Effector memory CD4-positive, alpha-beta T cell (primary cell): ENCODE data around the gene ZGPAT.

ENCODE experiments used
- DNase-seq, 3 donors: peaks; one replicate each; pipeline ENCODE4 v3.0.0-alpha.2; 2020
- H3K27ac ChIP-seq: 2 replicates; pipeline ENCODE4 v1.7.0; 2013; ENCODE audit warnings: mild to moderate bottlenecking, low read length, moderate library complexity; ENCODE audit not compliant: insufficient read depth, poor library complexity, severe bottlenecking
- H3K27me3 ChIP-seq: replicated peaks from 2 replicates; pipeline ENCODE4 v1.7.0; 2013; ENCODE audit warnings: mild to moderate bottlenecking, low read length; ENCODE audit not compliant: insufficient read depth, control insufficient read depth, poor library complexity, severe bottlenecking
- H3K36me3 ChIP-seq: 2 replicates; pipeline ENCODE4 v1.7.0; 2013; ENCODE audit warnings: mild to moderate bottlenecking, low read length, moderate library complexity; ENCODE audit not compliant: control insufficient read depth, insufficient read depth
- H3K4me1 ChIP-seq: 2 replicates; pipeline ENCODE4 v1.7.0; 2013; ENCODE audit warnings: low read length, mild to moderate bottlenecking; ENCODE audit not compliant: control insufficient read depth, insufficient read depth, poor library complexity, severe bottlenecking
- H3K4me3 ChIP-seq: 2 replicates; pipeline ENCODE4 v1.7.0; 2013; ENCODE audit warnings: low read length, low read depth, mild to moderate bottlenecking; ENCODE audit not compliant: insufficient read depth, poor library complexity, severe bottlenecking
- H3K9me3 ChIP-seq: 2 replicates; pipeline ENCODE4 v1.7.0; 2013; ENCODE audit warnings: mild to moderate bottlenecking, low read length, moderate library complexity; ENCODE audit not compliant: control insufficient read depth

ZGPAT gene

DNA sequence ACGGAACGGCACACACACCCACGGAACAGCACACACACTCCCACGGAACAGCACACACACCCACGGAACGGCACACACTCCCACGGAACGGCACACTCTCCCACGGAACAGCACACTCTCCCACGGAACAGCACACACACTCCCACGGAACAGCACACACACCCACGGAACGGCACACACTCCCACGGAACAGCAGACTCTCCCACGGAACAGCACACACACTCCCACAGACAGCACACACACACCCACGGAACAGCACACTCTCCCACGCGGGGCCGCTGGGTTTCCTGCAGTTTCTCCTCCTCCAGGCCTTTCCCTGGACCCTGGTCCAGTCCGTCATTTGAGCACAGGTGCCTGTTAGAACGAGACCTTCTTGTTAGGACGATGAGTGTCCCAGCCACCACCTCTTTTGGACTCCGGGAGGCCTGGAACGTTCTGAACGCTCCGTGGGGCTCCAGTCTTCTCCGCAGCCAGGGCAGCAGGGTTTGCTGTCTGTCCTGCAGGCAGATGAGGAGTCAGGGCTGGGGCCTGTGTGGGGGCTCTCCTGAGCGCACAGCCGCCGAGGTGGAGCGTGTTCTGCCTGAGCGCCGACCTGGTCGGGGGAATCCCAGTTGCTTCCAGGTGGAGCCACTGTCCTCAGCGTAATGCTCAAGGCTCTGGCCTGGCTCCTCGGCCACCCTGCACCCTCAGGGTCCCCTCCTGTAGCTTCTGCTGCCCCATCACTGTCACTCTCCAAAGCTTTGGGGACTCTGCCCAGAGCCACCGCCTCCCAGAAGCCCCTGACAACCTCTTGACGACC lies 29.0 kb upstream of the ZGPAT start:
- no peak for DNase-seq
- H3K9me3 ChIP-seq: no peaks in the 10 kb centered on the region
- no peaks in the 10 kb centered on the region for H3K4me1 ChIP-seq
- H3K27ac ChIP-seq: no peak overlapping the region
- H3K36me3 ChIP-seq: no peaks in the 10 kb centered on the region
- H3K27me3 ChIP-seq: no peaks in the 10 kb centered on the region
- no peak overlapping the region for H3K4me3 ChIP-seq

DNA sequence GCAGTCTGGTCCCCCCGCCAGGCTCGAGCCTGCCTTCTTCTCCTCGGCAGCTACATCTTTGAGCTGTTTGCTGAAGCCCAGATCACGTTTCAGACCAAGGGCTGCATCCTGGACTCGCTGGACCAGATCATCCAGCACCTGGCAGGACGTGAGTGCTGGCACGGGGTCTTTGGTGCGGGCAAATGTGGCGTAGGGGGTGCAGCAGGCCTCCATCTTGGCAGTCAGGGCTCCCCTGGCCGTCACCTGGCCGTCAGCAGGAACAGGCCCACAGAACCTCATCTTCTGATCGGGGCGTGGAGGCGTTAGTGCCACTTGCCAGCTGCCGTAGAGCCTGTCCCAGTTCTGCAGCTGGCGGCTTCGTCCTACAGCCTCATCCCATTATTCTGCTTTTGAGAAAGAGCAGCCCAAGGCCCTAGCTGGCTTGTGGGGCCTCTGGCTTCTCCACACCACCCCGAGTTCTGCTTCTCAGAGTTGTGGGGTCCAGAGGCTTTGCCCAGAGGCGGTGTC lies 28.0 kb upstream of the ZGPAT start:
- H3K36me3 ChIP-seq: no peaks in the 10 kb centered on the region
- DNase-seq: no peak
- no peaks in the 10 kb centered on the region for H3K4me1 ChIP-seq
- H3K4me3 ChIP-seq: no peak overlapping the region
- no peak overlapping the region for H3K27ac ChIP-seq
- no peaks in the 10 kb centered on the region for H3K27me3 ChIP-seq
- H3K9me3 ChIP-seq: no peaks in the 10 kb centered on the region

DNA sequence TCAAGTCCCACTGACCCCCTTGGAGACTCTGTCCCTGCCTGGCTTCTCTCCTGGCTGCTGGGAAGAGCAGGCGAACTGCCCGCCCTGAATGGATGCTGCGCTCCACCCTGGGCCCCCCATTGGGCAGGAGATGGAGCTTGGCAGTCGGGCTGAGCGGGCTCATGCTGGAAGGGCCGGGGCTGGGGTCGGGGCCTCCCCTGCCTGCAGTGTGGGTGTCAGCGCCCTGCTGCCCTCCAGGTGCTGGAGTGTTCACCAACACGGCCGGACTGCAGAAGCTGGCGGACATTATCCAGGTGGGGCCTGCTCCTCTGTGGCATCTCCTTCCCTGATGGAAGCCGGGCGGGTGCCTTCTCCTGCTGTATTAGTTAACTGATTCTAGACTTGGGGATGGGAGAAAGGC lies 27.4 kb upstream of the ZGPAT start:
- no peak overlapping the region for H3K27ac ChIP-seq
- no peaks in the 10 kb centered on the region for H3K4me1 ChIP-seq
- H3K27me3 ChIP-seq: no peaks in the 10 kb centered on the region
- H3K9me3 ChIP-seq: no peaks in the 10 kb centered on the region
- H3K4me3 ChIP-seq: no peak overlapping the region
- no peaks in the 10 kb centered on the region for H3K36me3 ChIP-seq
- no peak for DNase-seq

DNA sequence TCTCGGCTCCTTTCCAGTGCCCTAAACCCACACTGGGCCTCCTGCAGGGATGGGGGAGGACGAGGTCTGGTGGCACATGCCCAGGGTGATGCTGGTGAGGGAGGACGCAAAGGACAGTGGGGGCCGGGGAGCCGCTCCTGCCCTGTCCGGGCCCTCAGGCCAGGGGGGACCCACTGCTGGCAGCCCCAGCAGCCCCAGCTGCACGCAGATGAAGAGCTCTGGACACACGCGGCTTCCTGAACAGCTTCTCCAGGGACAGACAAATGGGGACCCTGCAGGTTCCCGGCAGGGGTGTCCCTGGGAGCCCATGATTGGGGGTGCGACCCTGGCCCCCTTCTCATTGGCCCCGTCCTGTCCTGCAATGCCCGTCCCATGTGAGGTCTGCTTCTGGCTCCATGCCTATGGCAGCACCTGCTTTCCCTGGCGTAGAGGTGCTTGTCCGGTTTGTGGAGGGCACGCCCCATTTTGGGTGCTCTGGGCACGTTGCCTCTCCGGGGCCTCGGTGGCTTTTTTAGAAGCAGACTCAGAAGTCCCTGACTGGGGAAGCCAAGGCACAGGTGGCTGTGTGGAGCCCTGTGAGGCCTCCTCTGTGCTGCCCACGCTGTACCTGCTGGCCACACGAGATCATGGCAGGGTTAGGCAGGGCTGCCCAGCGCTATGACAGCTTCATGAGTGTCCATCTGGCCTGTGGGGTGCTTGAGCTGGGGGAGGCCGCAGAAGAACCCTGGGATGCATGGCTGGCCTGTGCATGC lies 26.8 kb upstream of the ZGPAT start:
- Histone ChIP-seq H3K9me3 (no peaks in the 10 kb centered on the region), H3K27me3 (no peaks in the 10 kb centered on the region), H3K27ac (no peak overlapping the region), H3K4me1 (no peaks in the 10 kb centered on the region), H3K4me3 (no peak overlapping the region), H3K36me3 (no peaks in the 10 kb centered on the region)
- DNase-seq: no peak

DNA sequence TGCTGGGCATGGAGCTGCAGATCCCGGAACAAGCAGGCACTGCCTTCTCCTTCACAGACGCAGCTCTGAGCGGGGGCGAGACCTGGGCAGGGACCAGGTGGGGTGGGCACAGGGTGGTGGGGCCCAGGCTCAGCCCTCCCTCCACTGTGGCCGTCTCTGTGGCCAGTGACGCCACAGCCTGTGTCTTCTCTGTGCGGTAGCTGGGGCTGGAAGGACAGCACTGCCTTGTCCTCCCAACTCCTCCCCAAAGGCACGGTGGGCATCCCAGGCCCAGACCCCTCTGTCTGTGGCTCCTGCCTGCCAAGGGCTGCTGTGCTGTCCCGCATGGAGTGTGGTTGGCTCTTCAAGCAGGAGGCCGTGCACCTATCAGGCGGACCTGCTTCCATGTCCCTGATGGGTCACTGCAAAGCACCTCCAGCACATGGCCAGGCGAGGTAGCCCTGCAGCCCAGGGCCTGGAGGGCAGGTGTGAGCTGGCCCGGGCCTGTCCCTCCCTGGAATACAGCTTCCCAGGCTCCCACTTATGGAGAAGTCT lies 26.2 kb upstream of the ZGPAT start:
- H3K4me1 ChIP-seq: peaks cover 2% of the 10 kb centered on the region
- no peaks in the 10 kb centered on the region for H3K9me3 ChIP-seq
- no peaks in the 10 kb centered on the region for H3K36me3 ChIP-seq
- H3K27me3 ChIP-seq: no peaks in the 10 kb centered on the region
- no peak overlapping the region for H3K4me3 ChIP-seq
- H3K27ac ChIP-seq: no peak overlapping the region
- DNase-seq: no peak

DNA sequence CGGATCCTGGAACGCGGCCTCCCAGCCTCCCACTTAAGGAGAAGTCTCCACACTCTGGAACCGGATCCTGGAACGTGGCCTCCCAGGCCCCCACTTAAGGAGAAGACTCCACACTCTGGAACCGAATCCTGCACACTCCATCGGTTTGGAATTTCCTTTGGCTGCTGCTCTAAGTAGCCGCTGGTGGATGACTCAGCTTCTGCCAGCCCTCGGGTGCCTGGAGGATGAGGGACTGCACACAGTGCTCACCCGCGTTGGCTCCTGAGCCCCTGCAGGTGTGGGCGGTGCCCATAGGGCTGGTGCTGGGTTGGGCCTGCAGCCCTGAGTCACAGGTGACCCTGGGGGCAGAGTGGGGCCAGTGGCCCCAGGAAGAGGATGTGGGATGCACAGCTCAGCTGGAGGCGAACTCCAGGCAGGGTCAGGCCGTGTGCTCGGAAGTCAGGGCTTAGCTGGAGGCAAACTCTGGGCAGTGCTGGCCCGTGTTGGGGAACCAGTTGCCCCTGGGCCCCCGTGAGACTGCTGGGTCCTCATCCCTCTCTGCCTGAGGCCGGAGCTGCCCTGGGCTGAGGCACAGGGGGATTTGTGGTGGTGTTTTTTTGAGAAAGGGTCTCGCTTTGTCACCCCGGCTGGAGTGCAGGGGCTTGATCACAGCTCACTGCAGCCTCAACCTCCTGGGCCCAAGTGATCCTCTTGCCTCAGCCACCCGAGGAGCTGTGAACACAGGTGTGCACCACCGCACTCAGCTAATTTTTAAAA lies 25.3 kb upstream of the ZGPAT start:
- Histone ChIP-seq H3K4me1 (peaks cover 11% of the 10 kb centered on the region), H3K9me3 (no peaks in the 10 kb centered on the region), H3K27ac (no peak overlapping the region), H3K27me3 (no peaks in the 10 kb centered on the region), H3K4me3 (no peak overlapping the region), H3K36me3 (no peaks in the 10 kb centered on the region)
- no peak for DNase-seq

DNA sequence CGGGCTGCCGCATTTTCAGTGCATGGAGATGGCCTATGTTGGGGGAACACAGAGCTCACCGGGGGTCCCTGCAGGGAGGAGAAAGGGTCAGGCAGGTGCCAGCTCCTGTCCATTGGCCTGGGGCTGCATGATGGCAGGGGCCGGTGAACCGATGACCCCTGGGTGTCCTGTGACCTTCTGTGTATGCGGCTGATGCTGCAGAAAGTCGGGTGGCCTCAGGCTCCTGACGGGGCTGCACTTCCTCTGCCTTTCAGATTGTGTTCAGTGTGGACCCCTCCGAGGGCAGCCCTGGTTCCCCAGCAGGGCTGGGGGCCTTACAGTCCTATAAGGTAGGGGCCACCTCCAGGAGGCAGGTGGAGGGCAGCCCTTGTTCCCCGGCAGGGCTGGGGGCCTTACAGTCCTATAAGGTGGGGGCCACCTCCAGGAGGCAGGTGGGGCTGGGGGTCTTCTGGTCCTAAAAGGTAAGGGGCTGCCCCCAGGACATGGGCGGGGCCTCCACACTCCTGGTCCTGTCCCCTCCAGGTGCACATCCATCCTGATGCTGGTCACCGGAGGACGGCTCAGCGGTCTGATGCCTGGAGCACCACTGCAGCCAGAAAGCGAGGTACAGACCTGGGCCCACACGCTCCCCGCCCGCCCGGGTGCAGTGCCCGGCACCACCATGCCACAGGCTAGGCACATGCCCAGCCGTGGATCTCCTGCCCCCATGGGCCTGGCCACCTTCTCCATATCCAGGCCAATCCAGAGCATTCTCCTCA lies 22.4 kb upstream of the ZGPAT start:
- no peak overlapping the region for H3K4me3 ChIP-seq
- no peaks in the 10 kb centered on the region for H3K27me3 ChIP-seq
- no peak overlapping the region for H3K27ac ChIP-seq
- DNase-seq: no peak
- no peaks in the 10 kb centered on the region for H3K36me3 ChIP-seq
- no peaks in the 10 kb centered on the region for H3K9me3 ChIP-seq
- peaks cover 15% of the 10 kb centered on the region for H3K4me1 ChIP-seq

DNA sequence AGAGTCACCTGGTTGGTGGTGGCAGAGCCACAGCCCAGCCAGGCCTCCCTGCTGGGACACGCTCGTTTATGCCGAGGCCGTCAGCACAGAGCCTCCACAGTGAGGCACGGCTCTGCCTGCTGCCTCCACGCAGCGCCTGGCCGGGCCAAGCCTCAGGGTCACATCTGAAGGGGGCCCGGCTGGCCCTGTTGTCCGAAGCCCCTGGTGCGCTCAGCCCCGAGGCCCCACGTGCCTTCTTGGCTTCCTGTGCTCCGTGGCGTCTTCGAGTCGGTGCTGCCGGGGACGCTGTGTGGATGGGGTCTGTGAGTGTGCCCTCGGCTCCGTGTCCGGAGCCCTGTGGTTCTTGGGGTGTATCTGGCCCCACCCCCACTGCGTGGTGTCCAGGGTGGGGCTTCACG lies 21.7 kb upstream of the ZGPAT start:
- Histone ChIP-seq H3K4me1 (peaks cover 15% of the 10 kb centered on the region), H3K4me3 (no peak overlapping the region), H3K36me3 (no peaks in the 10 kb centered on the region), H3K27ac (no peak overlapping the region), H3K9me3 (no peaks in the 10 kb centered on the region), H3K27me3 (no peaks in the 10 kb centered on the region)
- no peak for DNase-seq

DNA sequence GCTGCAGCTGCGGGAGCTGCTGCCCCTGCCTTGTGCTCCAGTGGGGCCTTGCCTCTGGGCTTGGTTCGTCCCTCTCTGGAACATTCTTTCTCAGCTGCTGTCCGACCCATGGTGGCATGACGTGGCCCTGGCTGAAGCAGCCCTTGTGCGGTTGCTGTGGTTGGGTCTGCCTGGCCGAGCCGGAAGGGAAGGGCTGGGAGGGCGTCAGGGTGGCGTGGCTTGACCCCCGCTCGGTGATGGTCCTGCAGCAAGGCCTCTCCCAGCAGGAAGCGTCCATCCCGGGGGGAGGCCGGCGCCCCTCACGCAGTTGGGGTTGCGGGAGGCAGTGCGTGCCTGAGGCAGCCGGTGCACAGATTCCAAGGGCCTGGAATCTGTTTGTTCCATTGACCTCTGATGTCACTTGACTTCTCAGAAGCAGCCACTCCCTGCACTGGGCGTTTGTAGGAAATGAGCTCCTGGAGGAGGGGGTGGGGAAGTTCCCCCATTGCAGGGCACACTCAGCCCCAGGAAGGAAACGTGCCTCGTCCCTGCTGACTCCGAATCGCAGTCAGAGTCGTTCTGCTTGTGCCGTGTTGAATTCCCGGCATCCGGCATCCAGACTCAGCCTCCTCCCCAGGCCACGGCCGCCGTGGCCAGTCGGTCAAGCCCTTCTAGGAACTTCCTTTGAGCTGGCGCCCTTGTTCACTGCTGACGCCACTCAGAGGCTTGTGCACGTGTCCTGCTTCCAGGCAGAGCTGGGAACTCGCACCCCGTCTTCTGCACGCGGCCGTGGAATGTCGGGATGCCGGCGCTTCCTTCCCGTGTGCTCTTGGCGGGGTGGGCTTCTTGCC lies 21.1 kb upstream of the ZGPAT start:
- Histone ChIP-seq H3K36me3 (no peaks in the 10 kb centered on the region), H3K9me3 (no peaks in the 10 kb centered on the region), H3K27me3 (no peaks in the 10 kb centered on the region), H3K4me1 (peaks cover 15% of the 10 kb centered on the region), H3K27ac (no peak overlapping the region), H3K4me3 (no peak overlapping the region)
- DNase-seq: no peak
